ENCODE data around the gene MDM4. TPM values are rescaled to one million over a fixed set of nuclear protein-coding genes. Genes with fewer than 3 reads are reported as not detected.

Gene MDM4
- total and polyA plus RNA-seq, 8 donors: 13.5 to 53.0 (median 35.9) TPM

DNA sequence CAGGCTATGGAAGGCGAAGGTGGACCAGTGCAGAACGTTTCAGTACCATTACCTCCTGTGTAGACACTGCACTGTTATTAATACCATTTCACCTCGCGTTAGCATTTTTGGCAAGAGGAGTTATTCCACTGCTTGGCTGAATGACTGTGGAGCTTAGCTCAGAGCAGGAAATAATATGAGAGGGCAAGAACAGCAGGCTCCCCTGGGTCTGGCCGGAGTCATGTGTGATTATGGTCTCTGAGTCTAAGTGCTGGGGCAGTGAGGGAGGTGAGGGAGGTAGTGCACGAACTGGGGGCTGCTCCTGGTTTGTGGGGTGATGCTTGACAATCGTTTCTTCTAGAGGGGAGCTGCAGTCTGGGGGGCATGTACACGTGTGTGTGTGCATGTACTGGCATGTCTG lies 82.9 kb downstream of the MDM4 start:
- intact Hi-C loops (cut with DNase I): no loop called here
- FAIRE-seq: no peak
- 72% methylated on average over 8 of the region's 8 CpGs for WGBS, 2 donors

DNA sequence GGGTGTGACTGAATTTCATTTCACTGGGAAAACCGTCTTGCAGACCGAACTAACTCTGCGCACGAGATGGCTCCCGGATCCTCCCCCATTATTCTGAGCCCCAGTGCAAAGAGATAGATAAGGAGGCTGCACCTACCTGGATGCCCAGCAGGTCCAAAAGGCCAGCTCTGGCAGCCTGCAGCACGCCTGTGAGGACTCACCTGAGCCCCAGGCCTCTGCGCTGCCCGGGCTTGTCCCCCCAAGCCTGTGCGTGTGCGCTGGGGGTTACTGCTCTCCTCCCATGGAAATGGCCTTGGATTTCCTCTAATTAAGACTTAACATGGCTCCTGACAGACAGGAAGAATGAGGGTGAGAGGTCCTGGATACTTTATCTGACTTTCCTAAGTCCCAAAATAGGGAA lies 83.4 kb downstream of the MDM4 start:
- TF ChIP-seq, protein P1, sequence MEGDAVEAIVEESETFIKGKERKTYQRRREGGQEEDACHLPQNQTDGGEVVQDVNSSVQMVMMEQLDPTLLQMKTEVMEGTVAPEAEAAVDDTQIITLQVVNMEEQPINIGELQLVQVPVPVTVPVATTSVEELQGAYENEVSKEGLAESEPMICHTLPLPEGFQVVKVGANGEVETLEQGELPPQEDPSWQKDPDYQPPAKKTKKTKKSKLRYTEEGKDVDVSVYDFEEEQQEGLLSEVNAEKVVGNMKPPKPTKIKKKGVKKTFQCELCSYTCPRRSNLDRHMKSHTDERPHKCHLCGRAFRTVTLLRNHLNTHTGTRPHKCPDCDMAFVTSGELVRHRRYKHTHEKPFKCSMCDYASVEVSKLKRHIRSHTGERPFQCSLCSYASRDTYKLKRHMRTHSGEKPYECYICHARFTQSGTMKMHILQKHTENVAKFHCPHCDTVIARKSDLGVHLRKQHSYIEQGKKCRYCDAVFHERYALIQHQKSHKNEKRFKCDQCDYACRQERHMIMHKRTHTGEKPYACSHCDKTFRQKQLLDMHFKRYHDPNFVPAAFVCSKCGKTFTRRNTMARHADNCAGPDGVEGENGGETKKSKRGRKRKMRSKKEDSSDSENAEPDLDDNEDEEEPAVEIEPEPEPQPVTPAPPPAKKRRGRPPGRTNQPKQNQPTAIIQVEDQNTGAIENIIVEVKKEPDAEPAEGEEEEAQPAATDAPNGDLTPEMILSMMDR (IDR thresholded peaks at IDR 0.05): no peak
- ATAC-seq: no peak
- H3K27me3 ChIP-seq: no peaks in the 10 kb centered on the region
- intact Hi-C loops (cut with DNase I): no loop called here
- DNase-seq: no peak
- FAIRE-seq: no peak
- no peak overlapping the region for H3K4me3 ChIP-seq
- WGBS, 2 donors: 85 to 88% methylated on average over 10 of the region's 10 CpGs
- no peaks in the 10 kb centered on the region for H3K36me3 ChIP-seq
- no peak overlapping the region for H3K27ac ChIP-seq
- no peaks in the 10 kb centered on the region for H3K4me1 ChIP-seq
- no peaks in the 10 kb centered on the region for H3K9me3 ChIP-seq

More for the DNA sequence above, 82.9 kb downstream of the MDM4 start:
- no peak for DNase-seq
- TF ChIP-seq, protein P1 (IDR thresholded peaks at IDR 0.05): no peak
- Histone ChIP-seq H3K4me1 (no peaks in the 10 kb centered on the region), H3K27me3 (no peaks in the 10 kb centered on the region), H3K27ac (no peak overlapping the region), H3K4me3 (no peak overlapping the region), H3K36me3 (no peaks in the 10 kb centered on the region), H3K9me3 (no peaks in the 10 kb centered on the region)
- ATAC-seq: no peak

DNA sequence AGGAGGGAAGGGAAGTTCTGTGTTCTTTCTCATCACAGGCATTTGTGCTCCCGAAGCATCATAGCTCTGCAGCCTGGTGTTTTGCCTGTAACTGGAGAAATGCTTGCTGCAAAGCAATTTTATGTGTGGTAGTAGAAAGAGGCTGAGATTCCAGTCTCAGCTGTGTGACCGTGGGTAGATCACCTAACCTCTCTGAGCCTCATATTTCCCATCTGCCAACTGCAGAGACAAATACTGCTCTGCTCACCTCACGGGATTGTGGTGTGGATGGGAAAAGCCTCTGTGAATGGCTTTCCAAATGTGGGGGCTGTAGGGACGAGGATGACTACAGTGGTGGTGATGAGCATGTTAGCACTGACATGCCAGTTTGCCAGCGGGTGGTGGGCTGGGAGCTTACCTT lies 84.0 kb downstream of the MDM4 start:
- 82 to 91% methylated on average over 5 of the region's 5 CpGs for WGBS, 2 donors
- no peak overlapping the region for H3K27ac ChIP-seq
- TF ChIP-seq, protein P1 (IDR thresholded peaks at IDR 0.05): no peak
- no peak overlapping the region for H3K4me3 ChIP-seq
- H3K4me1 ChIP-seq: no peaks in the 10 kb centered on the region
- FAIRE-seq (no peak), ATAC-seq (no peak), DNase-seq (no peak)
- H3K36me3 ChIP-seq: no peaks in the 10 kb centered on the region
- intact Hi-C loops (cut with DNase I): no loop called here
- H3K9me3 ChIP-seq: no peaks in the 10 kb centered on the region
- H3K27me3 ChIP-seq: no peaks in the 10 kb centered on the region

DNA sequence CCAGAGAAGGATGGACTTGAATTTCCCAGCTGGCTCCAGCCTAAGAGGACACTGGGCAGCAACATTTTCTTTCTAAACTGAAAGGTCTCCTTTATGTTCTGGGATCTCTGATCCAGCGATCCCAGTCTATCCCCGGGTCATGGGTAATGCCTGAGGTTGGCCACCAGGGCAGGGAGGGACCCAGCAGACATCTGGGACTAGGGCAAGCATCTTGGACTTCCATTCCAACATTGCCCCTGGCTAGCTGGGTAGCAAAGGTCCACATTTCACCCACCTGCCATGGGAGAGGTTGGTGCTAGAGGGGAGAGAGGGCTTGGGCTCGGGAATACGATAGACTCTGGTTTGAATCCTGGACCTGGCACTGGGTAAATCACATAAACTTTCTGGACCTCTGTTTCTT lies 84.8 kb downstream of the MDM4 start:
- TF ChIP-seq, protein P1 (IDR thresholded peaks at IDR 0.05): no peak
- DNase-seq (no peak), ATAC-seq (no peak), FAIRE-seq (no peak)
- no peaks in the 10 kb centered on the region for H3K4me1 ChIP-seq
- H3K4me3 ChIP-seq: no peak overlapping the region
- WGBS, 2 donors: 92% methylated on average over 4 of the region's 4 CpGs
- H3K27me3 ChIP-seq: no peaks in the 10 kb centered on the region
- intact Hi-C loops (cut with DNase I): no loop called here
- H3K9me3 ChIP-seq: no peaks in the 10 kb centered on the region
- H3K36me3 ChIP-seq: no peaks in the 10 kb centered on the region
- H3K27ac ChIP-seq: no peak overlapping the region

DNA sequence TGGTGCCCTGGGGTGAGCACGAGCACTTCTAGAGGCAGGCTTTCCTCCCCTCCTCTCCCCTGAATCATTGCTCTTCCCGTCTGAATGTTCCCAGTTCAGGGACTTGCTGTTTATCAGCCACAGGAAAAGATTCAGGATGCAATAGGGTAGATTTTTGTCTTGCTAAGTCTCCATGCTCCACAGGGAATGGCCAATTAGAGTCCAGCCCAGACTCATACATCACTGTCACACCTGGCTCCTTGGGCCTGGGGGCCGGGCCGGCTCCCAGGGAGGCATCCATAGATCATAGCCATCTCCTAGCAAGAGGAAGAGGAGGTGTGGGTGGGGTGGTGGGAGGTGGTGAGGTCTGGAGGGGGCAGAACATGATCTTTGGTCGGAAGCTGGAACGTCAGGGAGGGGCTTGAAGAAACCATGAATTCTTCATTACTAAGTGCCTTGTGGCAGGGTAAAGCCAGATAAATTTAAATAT lies 85.9 kb downstream of the MDM4 start:
- Histone ChIP-seq H3K4me3 (no peak overlapping the region), H3K4me1 (no peaks in the 10 kb centered on the region), H3K36me3 (no peaks in the 10 kb centered on the region), H3K27me3 (no peaks in the 10 kb centered on the region), H3K9me3 (no peaks in the 10 kb centered on the region), H3K27ac (no peak overlapping the region)
- FAIRE-seq (no peak), ATAC-seq (no peak), DNase-seq (no peak)
- TF ChIP-seq, protein P1 (IDR thresholded peaks at IDR 0.05): no peak
- WGBS, 2 donors: 71% methylated on average over 6 of the region's 6 CpGs
- intact Hi-C loops (cut with DNase I): no loop called here
